ENCODE measurements around the gene SECISBP2. TPM values are rescaled to one million over a fixed set of nuclear protein-coding genes. Genes with fewer than 3 reads are reported as not detected.
A peak's percentile ranks its signal among the peaks of the same experiment; 100 is the strongest.

The SECISBP2 gene
- total RNA-seq, 5 donors from 2014 or later (not counting 1 experiment from before 2014, with no cell fraction given), result 78.8 to 132 (median 87.5) TPM

GRCh38 chr9:89305868-89306267 is 12.4 kb upstream of the SECISBP2 start:
- H3K9me3 ChIP-seq, result no peaks in the 10 kb centered on the region
- DNase-seq (no peak), ATAC-seq (replicated peaks in 1 of 4) (no peak)
- peaks cover 4 to 18% (median 16%) of the 10 kb centered on the region in 3 donors for H3K4me1 Mint-ChIP-seq
- H3K36me3 Mint-ChIP-seq, result peaks cover 3% of the 10 kb centered on the region
- peaks cover 0 to 3% of the 10 kb centered on the region in 2 donors for H3K36me3 ChIP-seq (ENCODE audit: control insufficient read depth in 2 of 2, extremely low read depth in 1 of 2, insufficient read depth in 1 of 2, low read length in 1 of 2)
- peaks cover 2 to 11% of the 10 kb centered on the region in 2 experiments for H3K4me1 ChIP-seq (ENCODE audit: control insufficient read depth in 1 of 2, extremely low read depth in 1 of 2, insufficient read depth in 2 of 2, low read length in 2 of 2)
- H3K4me3 ChIP-seq (ENCODE audit: control insufficient read depth in 1 of 2, extremely low read depth in 1 of 2, low read length in 1 of 2), result no peak overlapping the region
- H3K27me3 Mint-ChIP-seq, result no peaks in the 10 kb centered on the region
- H3K27ac Mint-ChIP-seq, result no peak overlapping the region
- 25% methylated on average over 1 of the region's 3 CpGs for WGBS (ENCODE audit: insufficient coverage)
- ChIA-PET CTCF (no interaction called here), POLR2A (interaction anchor here in 1 of 2 donors (0.5 kb wide), 1 partner anchor 1744 kb away, joined by 6 read pairs; no protein-coding TSS in a partner anchor)
- H3K9me3 Mint-ChIP-seq, result no peaks in the 10 kb centered on the region
- H3K27me3 ChIP-seq (replicated peaks in 1 of 2; ENCODE audit: control insufficient read depth in 2 of 2, extremely low read depth in 1 of 2, insufficient read depth in 2 of 2, low read length in 1 of 2), result no peaks in the 10 kb centered on the region
- H3K27ac ChIP-seq (ENCODE audit: low read length), result no peak overlapping the region
- no peak overlapping the region for H3K4me3 Mint-ChIP-seq

DNA sequence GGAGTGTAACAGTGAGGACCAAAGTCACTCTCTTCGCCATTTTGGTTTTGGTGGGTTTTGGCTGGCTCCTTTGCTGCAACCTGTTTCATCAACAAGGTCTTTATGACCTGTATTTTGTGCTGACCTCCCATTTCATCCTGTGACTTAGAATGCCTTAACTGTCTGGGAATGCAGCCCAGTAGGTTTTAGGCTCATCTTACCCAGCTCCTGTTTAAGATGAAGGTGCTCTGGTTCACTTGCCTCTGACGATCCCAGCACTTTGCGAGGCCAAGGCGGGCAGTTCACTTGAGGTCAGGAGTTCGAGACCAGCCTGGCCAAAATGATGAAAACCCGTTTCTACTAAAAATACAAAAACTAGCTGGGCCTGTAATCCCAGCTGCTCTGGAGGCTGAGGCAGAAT is 9.1 kb upstream of the SECISBP2 start:
- CTCF ChIA-PET, result no interaction called here
- H3K4me1 Mint-ChIP-seq, result peaks cover 16 to 41% (median 34%) of the 10 kb centered on the region in 3 donors

GRCh38 chr9:89309608-89310474 is 8.5 kb upstream of the SECISBP2 start:
- WGBS (ENCODE audit: insufficient coverage), result 10% methylated on average over 17 of the region's 23 CpGs
- ChIA-PET POLR2A (interaction anchor here in 1 of 2 donors (0.5 kb wide), 1 partner anchor 775 kb away, joined by 3 read pairs; the partner anchor contains the start of gene NXNL2), CTCF (interaction anchor here in 1 of 2 donors (0.8 kb wide), 1 partner anchor 9 kb away, joined by 5 read pairs; the partner anchor contains the start of gene SECISBP2)
- ATAC-seq (replicated peaks in 1 of 4) (no peak), DNase-seq (peak in 1 of 35 experiments; percentile 30)
- peaks cover 21% of the 10 kb centered on the region in 2 experiments for H3K4me1 ChIP-seq (ENCODE audit: control insufficient read depth in 1 of 2, extremely low read depth in 1 of 2, insufficient read depth in 2 of 2, low read length in 2 of 2)
- peak overlapping the region; percentile 90 to 98 for H3K27ac Mint-ChIP-seq
- H3K36me3 Mint-ChIP-seq, result peaks cover 3% of the 10 kb centered on the region
- H3K4me3 Mint-ChIP-seq, result peak overlapping the region; percentile 84 to 97 (median 95)
- peak overlapping the region; percentile 70 to 88 for H3K4me3 ChIP-seq (ENCODE audit: control insufficient read depth in 1 of 2, extremely low read depth in 1 of 2, low read length in 1 of 2)
- H3K27ac ChIP-seq (ENCODE audit: low read length), result peak overlapping the region; percentile 99
- H3K36me3 ChIP-seq (ENCODE audit: control insufficient read depth in 2 of 2, extremely low read depth in 1 of 2, insufficient read depth in 1 of 2, low read length in 1 of 2), result no peaks in the 10 kb centered on the region
- H3K9me3 ChIP-seq, result no peaks in the 10 kb centered on the region
- H3K9me3 Mint-ChIP-seq, result no peaks in the 10 kb centered on the region
- H3K4me1 Mint-ChIP-seq, result peaks cover 16 to 42% (median 34%) of the 10 kb centered on the region in 3 donors
- no peaks in the 10 kb centered on the region for H3K27me3 Mint-ChIP-seq
- H3K27me3 ChIP-seq (replicated peaks in 1 of 2; ENCODE audit: control insufficient read depth in 2 of 2, extremely low read depth in 1 of 2, insufficient read depth in 2 of 2, low read length in 1 of 2), result no peaks in the 10 kb centered on the region

More for the DNA sequence above, 9.1 kb upstream of the SECISBP2 start:
- Mint-ChIP-seq H3K27me3 (no peaks in the 10 kb centered on the region), H3K27ac (peak overlapping the region; percentile 90 to 98), H3K36me3 (peaks cover 3% of the 10 kb centered on the region), H3K4me3 (peak overlapping the region; percentile 84 to 97 (median 95)), H3K9me3 (no peaks in the 10 kb centered on the region)
- Histone ChIP-seq H3K27me3 (replicated peaks in 1 of 2; ENCODE audit: control insufficient read depth in 2 of 2, extremely low read depth in 1 of 2, insufficient read depth in 2 of 2, low read length in 1 of 2) (no peaks in the 10 kb centered on the region), H3K9me3 (no peaks in the 10 kb centered on the region), H3K4me1 (ENCODE audit: control insufficient read depth in 1 of 2, extremely low read depth in 1 of 2, insufficient read depth in 2 of 2, low read length in 2 of 2) (peaks cover 21% of the 10 kb centered on the region in 2 experiments), H3K27ac (ENCODE audit: low read length) (peak overlapping the region; percentile 99), H3K36me3 (ENCODE audit: control insufficient read depth in 2 of 2, extremely low read depth in 1 of 2, insufficient read depth in 1 of 2, low read length in 1 of 2) (peaks cover 0 to 3% of the 10 kb centered on the region in 2 donors), H3K4me3 (ENCODE audit: control insufficient read depth in 1 of 2, extremely low read depth in 1 of 2, low read length in 1 of 2) (no peak overlapping the region)
- no CpG with 5 or more reads among the region's 6 CpGs for WGBS (ENCODE audit: insufficient coverage)
- ATAC-seq (replicated peaks in 1 of 4) (no peak), DNase-seq (no peak)
- POLR2A ChIA-PET, result no interaction called here

DNA sequence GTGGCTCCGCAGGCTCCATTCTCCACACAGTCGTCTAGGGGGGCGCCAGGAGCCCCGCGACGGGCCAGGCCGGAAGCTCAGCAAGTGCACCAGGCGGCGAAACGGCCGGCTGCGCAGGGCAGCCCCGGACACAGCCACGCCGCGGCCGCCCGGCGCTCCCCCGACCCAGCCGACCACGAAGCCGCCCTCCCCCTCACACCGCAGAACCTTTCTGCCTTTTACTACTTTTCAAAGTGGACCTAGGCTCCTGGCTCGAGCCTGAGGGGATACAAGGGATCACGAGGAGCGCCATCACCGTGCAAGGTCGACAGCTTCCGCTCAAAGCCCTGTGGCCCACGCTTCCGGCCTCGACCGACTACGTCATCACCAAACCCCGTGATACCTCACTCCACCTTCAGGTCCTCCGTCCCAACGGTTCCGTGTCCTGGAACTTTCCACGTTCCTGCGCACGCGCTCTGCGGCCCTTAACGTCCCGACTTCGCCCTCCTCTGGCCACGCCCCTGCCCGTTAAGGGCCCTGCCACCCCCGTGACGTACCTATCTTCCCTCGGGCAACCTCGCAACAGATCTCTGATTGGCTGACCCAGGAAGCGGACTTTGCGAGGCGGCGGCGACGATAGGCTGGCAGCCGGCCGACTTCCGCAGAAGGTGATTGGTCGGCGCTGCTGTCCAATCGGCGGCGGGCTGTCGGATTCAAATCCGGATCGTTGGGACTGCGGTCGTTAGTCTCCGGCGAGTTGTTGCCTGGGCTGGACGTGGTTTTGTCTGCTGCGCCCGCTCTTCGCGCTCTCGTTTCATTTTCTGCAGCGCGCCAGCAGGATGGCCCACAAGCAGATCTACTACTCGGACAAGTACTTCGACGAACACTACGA is 7.6 kb upstream of the SECISBP2 start, which contains the start of gene CKS2:
Gene CKS2 (plus strand): TSS at position 721 of the 871 bp plus-strand sequence. CDS start 98 bp downstream, at position 819.
- H3K4me3 ChIP-seq (ENCODE audit: control insufficient read depth in 1 of 2, extremely low read depth in 1 of 2, low read length in 1 of 2), result peak within 1 kb of the TSS; percentile 70 to 88
- H3K4me1 Mint-ChIP-seq, result peaks cover 16 to 42% (median 34%) of the 10 kb centered on the region in 3 donors
- CTCF ChIA-PET, result interaction anchor here in 1 of 2 donors (0.8 kb wide), 1 partner anchor 8 kb away, joined by 5 read pairs; the partner anchor contains the start of gene SECISBP2
- no peaks in the 10 kb centered on the region for H3K36me3 ChIP-seq (ENCODE audit: control insufficient read depth in 2 of 2, extremely low read depth in 1 of 2, insufficient read depth in 1 of 2, low read length in 1 of 2)
- H3K27me3 Mint-ChIP-seq, result no peaks in the 10 kb centered on the region
- no peaks in the 10 kb centered on the region for H3K27me3 ChIP-seq (replicated peaks in 1 of 2; ENCODE audit: control insufficient read depth in 2 of 2, extremely low read depth in 1 of 2, insufficient read depth in 2 of 2, low read length in 1 of 2)
- under 1% methylated on average over 86 of the region's 86 CpGs for WGBS (ENCODE audit: insufficient coverage)
- peak within 1 kb of the TSS; percentile 99 for H3K27ac ChIP-seq (ENCODE audit: low read length)
- peak within 1 kb of the TSS; percentile 98 to 100 for H3K27ac Mint-ChIP-seq
- H3K4me3 Mint-ChIP-seq, result peak within 1 kb of the TSS; percentile 84 to 97 (median 95)
- POLR2A ChIA-PET, result no interaction called here
- H3K36me3 Mint-ChIP-seq, result peaks cover 3% of the 10 kb centered on the region
- peak; percentile 90 to 94 (median 92) for ATAC-seq (replicated peaks in 1 of 4)
- H3K9me3 Mint-ChIP-seq, result no peaks in the 10 kb centered on the region
- no peaks in the 10 kb centered on the region for H3K9me3 ChIP-seq
- peak; percentile 96 to 100 (median 100) for DNase-seq
- H3K4me1 ChIP-seq (ENCODE audit: control insufficient read depth in 1 of 2, extremely low read depth in 1 of 2, insufficient read depth in 2 of 2, low read length in 2 of 2), result peaks cover 21 to 23% of the 10 kb centered on the region in 2 experiments

DNA sequence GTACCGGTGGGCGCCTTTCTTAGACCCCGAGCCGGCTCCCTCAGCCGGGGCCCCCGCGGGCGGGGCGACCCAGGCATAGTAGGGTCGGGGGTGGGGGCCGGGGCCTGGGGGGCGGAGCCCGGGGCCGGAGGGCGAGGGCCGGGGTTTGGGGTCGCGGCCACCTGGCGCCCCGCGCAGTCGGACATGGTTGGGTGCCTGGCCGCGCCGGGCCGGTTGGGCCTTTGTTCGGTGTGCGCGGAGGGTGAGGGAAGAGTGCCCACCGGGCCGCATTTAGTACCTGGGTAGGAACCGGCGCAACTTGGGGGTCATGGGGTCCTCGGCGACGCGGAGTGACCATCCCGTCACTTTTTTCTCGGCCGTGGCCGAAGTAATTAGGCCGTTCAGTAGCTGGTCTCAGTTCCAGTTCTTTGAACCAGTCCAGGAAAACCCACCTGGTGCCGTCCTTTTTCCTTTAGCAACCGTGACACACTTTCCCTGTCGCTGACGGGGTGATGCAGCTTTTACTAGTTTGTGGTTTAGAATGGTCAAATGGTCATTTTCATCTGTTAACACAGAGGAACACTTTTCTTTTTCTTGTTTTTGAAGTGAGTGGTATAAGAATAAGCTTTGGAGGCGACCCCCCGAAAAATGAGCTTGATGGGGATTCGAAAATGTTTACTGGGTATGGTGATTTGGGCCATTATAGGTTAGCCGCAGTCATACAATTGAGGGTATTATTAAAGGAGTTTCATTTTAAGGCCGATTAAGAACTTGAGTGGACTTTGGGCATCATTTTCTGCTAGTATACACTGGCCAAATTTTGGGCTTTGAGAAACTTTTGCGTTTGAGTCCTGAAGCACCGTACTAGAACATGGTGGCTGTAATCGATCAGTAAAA is 6.7 kb upstream of the SECISBP2 start:
- no peaks in the 10 kb centered on the region for H3K9me3 Mint-ChIP-seq
- no peaks in the 10 kb centered on the region for H3K27me3 ChIP-seq (replicated peaks in 1 of 2; ENCODE audit: control insufficient read depth in 2 of 2, extremely low read depth in 1 of 2, insufficient read depth in 2 of 2, low read length in 1 of 2)
- peak in 2 of 35 experiments; percentile 5 to 20 for DNase-seq
- no peaks in the 10 kb centered on the region for H3K27me3 Mint-ChIP-seq
- peaks cover 16 to 42% (median 34%) of the 10 kb centered on the region in 3 donors for H3K4me1 Mint-ChIP-seq
- peak overlapping the region; percentile 70 to 83 for H3K4me3 ChIP-seq (ENCODE audit: control insufficient read depth in 1 of 2, extremely low read depth in 1 of 2, low read length in 1 of 2)
- ChIA-PET POLR2A (interaction anchor here in 1 of 2 donors (1.2 kb wide), 1 partner anchor 13 kb away, joined by 3 read pairs; no protein-coding TSS in a partner anchor), CTCF (no interaction called here)
- H3K36me3 Mint-ChIP-seq, result peaks cover 3% of the 10 kb centered on the region
- peak overlapping the region in 1 of 2 donors; percentile 98 for H3K27ac Mint-ChIP-seq
- ATAC-seq (replicated peaks in 1 of 4), result peak in 2 of 4 experiments; percentile 0 to 1
- no peaks in the 10 kb centered on the region for H3K36me3 ChIP-seq (ENCODE audit: control insufficient read depth in 2 of 2, extremely low read depth in 1 of 2, insufficient read depth in 1 of 2, low read length in 1 of 2)
- H3K9me3 ChIP-seq, result no peaks in the 10 kb centered on the region
- under 1% methylated on average over 35 of the region's 54 CpGs for WGBS (ENCODE audit: insufficient coverage)
- H3K4me3 Mint-ChIP-seq, result peak overlapping the region; percentile 84 to 97 (median 95)
- H3K27ac ChIP-seq (ENCODE audit: low read length), result peak overlapping the region; percentile 99
- H3K4me1 ChIP-seq (ENCODE audit: control insufficient read depth in 1 of 2, extremely low read depth in 1 of 2, insufficient read depth in 2 of 2, low read length in 2 of 2), result peaks cover 21 to 23% of the 10 kb centered on the region in 2 experiments
